ENCODE results near the gene STK17B. TPM values are rescaled to one million over a fixed set of nuclear protein-coding genes. Genes with fewer than 3 reads are reported as not detected.

The STK17B gene
- total and polyA plus RNA-seq, 9 of the 15 experiments (the other 6 are each of a cell fraction or from before 2014, with no cell fraction given), result 2.3 to 17.7 (median 8.5) TPM

GRCh38 chr2:196170213-196170605 is 1.2 kb downstream of the STK17B start (continued):
- no peak for TF ChIP-seq SFPQ (IDR thresholded peaks at IDR 0.05; ENCODE audit: low read depth, low read length)
- no peak for TF ChIP-seq ZNF586 (CRISPR knock-in tag; conservative IDR thresholded peaks at IDR 0.05)
- TF ChIP-seq, protein P1, sequence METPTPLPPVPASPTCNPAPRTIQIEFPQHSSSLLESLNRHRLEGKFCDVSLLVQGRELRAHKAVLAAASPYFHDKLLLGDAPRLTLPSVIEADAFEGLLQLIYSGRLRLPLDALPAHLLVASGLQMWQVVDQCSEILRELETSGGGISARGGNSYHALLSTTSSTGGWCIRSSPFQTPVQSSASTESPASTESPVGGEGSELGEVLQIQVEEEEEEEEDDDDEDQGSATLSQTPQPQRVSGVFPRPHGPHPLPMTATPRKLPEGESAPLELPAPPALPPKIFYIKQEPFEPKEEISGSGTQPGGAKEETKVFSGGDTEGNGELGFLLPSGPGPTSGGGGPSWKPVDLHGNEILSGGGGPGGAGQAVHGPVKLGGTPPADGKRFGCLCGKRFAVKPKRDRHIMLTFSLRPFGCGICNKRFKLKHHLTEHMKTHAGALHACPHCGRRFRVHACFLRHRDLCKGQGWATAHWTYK (CRISPR knock-in tag; IDR thresholded peaks at IDR 0.05), result no peak
- TF ChIP-seq MAFG (tag; conservative IDR thresholded peaks at IDR 0.05), result no peak
- TF ChIP-seq YY1 (IDR thresholded peaks at IDR 0.05; ENCODE audit: borderline replicate concordance in 1 of 3, control insufficient read depth in 1 of 3, extremely low read depth in 1 of 3, insufficient read depth in 3 of 3, insufficient read length in 1 of 3, insufficient replicate concordance in 2 of 3, low read depth in 1 of 3, low read length in 2 of 3), result no peak
- peak; percentile 57 for TF ChIP-seq TEAD4 (IDR thresholded peaks at IDR 0.05; ENCODE audit: low read length)
- no peak for TF ChIP-seq TEAD4 (CRISPR knock-in tag; IDR thresholded peaks at IDR 0.05; ENCODE audit: borderline replicate concordance)
- TF ChIP-seq, protein P2, sequence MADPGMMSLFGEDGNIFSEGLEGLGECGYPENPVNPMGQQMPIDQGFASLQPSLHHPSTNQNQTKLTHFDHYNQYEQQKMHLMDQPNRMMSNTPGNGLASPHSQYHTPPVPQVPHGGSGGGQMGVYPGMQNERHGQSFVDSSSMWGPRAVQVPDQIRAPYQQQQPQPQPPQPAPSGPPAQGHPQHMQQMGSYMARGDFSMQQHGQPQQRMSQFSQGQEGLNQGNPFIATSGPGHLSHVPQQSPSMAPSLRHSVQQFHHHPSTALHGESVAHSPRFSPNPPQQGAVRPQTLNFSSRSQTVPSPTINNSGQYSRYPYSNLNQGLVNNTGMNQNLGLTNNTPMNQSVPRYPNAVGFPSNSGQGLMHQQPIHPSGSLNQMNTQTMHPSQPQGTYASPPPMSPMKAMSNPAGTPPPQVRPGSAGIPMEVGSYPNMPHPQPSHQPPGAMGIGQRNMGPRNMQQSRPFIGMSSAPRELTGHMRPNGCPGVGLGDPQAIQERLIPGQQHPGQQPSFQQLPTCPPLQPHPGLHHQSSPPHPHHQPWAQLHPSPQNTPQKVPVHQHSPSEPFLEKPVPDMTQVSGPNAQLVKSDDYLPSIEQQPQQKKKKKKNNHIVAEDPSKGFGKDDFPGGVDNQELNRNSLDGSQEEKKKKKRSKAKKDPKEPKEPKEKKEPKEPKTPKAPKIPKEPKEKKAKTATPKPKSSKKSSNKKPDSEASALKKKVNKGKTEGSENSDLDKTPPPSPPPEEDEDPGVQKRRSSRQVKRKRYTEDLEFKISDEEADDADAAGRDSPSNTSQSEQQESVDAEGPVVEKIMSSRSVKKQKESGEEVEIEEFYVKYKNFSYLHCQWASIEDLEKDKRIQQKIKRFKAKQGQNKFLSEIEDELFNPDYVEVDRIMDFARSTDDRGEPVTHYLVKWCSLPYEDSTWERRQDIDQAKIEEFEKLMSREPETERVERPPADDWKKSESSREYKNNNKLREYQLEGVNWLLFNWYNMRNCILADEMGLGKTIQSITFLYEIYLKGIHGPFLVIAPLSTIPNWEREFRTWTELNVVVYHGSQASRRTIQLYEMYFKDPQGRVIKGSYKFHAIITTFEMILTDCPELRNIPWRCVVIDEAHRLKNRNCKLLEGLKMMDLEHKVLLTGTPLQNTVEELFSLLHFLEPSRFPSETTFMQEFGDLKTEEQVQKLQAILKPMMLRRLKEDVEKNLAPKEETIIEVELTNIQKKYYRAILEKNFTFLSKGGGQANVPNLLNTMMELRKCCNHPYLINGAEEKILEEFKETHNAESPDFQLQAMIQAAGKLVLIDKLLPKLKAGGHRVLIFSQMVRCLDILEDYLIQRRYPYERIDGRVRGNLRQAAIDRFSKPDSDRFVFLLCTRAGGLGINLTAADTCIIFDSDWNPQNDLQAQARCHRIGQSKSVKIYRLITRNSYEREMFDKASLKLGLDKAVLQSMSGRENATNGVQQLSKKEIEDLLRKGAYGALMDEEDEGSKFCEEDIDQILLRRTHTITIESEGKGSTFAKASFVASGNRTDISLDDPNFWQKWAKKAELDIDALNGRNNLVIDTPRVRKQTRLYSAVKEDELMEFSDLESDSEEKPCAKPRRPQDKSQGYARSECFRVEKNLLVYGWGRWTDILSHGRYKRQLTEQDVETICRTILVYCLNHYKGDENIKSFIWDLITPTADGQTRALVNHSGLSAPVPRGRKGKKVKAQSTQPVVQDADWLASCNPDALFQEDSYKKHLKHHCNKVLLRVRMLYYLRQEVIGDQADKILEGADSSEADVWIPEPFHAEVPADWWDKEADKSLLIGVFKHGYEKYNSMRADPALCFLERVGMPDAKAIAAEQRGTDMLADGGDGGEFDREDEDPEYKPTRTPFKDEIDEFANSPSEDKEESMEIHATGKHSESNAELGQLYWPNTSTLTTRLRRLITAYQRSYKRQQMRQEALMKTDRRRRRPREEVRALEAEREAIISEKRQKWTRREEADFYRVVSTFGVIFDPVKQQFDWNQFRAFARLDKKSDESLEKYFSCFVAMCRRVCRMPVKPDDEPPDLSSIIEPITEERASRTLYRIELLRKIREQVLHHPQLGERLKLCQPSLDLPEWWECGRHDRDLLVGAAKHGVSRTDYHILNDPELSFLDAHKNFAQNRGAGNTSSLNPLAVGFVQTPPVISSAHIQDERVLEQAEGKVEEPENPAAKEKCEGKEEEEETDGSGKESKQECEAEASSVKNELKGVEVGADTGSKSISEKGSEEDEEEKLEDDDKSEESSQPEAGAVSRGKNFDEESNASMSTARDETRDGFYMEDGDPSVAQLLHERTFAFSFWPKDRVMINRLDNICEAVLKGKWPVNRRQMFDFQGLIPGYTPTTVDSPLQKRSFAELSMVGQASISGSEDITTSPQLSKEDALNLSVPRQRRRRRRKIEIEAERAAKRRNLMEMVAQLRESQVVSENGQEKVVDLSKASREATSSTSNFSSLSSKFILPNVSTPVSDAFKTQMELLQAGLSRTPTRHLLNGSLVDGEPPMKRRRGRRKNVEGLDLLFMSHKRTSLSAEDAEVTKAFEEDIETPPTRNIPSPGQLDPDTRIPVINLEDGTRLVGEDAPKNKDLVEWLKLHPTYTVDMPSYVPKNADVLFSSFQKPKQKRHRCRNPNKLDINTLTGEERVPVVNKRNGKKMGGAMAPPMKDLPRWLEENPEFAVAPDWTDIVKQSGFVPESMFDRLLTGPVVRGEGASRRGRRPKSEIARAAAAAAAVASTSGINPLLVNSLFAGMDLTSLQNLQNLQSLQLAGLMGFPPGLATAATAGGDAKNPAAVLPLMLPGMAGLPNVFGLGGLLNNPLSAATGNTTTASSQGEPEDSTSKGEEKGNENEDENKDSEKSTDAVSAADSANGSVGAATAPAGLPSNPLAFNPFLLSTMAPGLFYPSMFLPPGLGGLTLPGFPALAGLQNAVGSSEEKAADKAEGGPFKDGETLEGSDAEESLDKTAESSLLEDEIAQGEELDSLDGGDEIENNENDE (IDR thresholded peaks at IDR 0.05; ENCODE audit: low read depth, low read length), result no peak
- no peak for TF ChIP-seq XRCC5 (IDR thresholded peaks at IDR 0.05; ENCODE audit: low read depth, low read length)
- TF ChIP-seq PYGO2 (tag; IDR thresholded peaks at IDR 0.05), result no peak
- TF ChIP-seq ZNF143 (CRISPR knock-in tag; IDR thresholded peaks at IDR 0.05), result no peak
- no peak for TF ChIP-seq NUFIP1 (IDR thresholded peaks at IDR 0.05; ENCODE audit: partially characterized antibody)
- TF ChIP-seq ZKSCAN8 (CRISPR knock-in tag; IDR thresholded peaks at IDR 0.05), result no peak
- TF ChIP-seq ATF7 (IDR thresholded peaks at IDR 0.05), result 0 out of 2 replicates have a peak, but pooled peaks have one; percentile 17
